ENCODE results near the gene ZNF668. TPM values are rescaled to one million over a fixed set of nuclear protein-coding genes. Genes with fewer than 3 reads are reported as not detected.
A peak's percentile ranks its signal among the peaks of the same experiment; 100 is the strongest.
"Not testable (repeated sequence)": the region's sequence is repeated elsewhere in the genome, so short reads cannot be mapped to it uniquely, and the experiment has no call there.

ZNF668 gene
- total RNA-seq, 1 experiment from 2014 or later: 11.9 TPM

DNA sequence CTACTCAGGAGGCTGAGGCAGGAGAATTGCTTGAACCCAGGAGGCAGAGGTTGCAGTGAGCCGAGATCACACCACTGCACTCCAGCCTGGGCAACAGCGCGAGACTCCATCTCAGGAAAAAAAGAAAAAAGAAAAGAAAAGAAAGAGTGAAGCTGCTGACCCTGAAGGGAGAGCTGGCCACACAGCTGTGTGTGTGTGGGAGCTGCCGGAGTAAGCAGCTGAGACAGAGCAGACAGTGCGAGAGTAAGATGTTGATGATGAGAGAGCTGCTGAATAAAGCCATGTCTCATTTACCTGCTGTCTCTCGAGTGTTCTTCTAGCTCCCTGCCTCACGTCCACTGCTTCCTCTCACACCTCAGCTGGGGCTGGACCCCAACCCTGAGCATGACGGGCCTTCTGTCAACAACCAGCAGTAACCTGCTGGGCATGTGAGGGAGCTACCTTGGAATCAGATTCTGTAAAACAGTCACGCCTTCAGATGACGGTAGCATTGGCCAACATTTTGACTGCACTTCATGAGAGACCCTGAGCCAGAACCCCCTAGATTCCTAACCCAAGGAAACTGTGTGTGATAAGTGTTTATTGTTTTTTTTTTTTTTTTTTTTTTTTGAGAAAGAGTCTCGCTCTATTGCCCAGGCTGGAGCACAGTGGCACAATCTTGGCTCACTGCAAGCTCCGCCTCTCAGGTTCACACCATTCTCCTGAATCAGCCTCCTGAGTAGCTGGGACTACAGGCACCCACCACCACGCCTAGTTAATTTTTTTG, 27.0 kb upstream of the ZNF668 start:
- DNase-seq (ENCODE audit: low read depth): not testable (repeated sequence)

DNA sequence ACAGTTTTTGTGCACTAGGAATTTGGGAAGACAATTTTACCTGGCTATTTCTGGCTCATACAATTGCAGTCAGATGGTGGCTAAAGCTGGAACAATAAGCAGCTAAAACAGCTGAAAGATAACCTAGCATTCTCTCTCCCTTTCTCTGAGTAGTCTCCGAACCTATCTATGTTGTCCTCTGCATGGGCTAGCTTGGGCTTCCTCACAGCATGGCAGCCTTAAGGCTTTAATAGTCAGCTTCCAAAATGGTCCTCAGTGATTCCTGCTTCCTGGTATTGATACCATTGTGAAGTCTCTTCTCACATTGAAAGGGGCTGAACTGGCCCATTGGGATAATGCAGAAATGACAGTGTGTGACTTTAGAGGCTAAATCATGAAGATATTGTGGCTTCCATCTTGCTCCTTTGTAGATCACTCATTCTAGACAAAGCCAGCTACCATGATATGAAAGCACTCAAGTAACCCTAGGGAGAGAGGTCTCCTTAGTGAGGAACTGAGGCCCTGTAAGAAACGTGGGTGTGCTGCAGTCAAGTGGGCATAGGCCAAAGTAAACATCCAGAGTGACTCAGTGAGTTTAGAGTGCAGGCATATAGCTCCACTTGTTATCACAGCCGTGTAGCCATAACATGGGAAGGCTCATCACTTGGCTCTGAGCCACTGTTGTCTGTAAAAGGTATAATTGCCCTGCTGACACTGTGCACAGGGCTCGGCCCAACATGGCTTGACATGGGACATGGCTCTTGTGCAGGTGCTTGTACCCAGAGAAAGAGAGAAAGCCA, 26.0 kb upstream of the ZNF668 start:
- peak; percentile 56 for DNase-seq (ENCODE audit: low read depth)

DNA sequence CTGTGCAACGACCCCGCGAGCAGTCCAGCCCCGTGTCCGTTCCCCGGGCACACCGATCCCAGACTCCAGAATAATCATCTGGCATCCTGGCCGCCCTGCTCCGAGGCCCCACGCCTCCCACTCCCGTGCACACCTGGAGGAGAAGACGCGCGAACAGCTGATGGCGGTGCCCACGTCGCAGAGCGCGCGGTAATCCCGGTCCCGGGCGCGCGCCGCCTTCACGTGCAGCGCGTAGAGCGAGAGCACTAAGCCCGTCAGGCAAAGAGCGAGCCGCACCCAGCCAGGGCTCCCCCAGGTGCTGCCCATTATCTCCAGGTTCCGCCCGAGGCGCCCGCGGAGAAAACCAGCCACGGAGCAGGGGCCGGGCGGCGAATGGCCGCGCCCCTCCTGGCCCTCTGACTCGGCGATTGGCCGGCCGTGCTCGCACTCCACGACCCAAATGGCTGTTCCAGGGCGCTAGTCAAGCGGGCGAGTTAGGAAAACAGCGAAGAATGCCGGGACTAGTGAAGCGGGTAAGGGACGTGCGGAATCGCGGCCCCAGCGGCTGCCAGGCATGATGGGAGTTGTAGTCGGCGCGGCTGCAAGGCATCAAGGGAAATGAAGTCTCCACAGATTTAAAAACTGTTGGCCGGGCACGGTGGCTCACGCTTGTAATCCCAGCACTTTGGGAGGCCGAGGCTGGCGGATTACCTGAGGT, 20.5 kb upstream of the ZNF668 start, which contains the start of gene VKORC1:
VKORC1 (minus strand) TSS at position 374 of the 697 bp plus-strand sequence; CDS start at position 306, 68 bp downstream.
- peak; percentile 99 for DNase-seq (ENCODE audit: low read depth)

DNA sequence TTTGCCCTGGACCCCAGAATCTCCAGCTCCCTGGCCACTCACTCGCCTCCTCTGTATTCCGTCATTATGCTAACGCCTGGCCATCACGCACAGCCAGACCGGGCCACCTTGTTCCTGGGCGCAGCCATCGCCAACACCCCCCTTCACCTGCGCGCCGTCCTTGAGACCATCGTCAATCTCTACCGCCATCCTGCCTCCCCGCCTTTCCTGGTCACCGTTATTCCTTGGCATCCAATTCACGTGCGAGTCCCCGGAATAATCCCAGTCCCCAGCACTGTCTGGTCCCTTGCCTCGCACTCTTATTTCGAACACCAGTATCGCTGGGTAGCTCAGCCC, 20.0 kb upstream of the ZNF668 start:
- peak; percentile 29 for DNase-seq (ENCODE audit: low read depth)

- peak; percentile 44 for DNase-seq (ENCODE audit: low read depth)
Observed at GRCh38 chr16:31093132-31093703, 19.2 kb upstream of the ZNF668 start.

GRCh38 chr16:31092330-31092729, 18.3 kb upstream of the ZNF668 start:
- DNase-seq (ENCODE audit: low read depth): no peak

DNA sequence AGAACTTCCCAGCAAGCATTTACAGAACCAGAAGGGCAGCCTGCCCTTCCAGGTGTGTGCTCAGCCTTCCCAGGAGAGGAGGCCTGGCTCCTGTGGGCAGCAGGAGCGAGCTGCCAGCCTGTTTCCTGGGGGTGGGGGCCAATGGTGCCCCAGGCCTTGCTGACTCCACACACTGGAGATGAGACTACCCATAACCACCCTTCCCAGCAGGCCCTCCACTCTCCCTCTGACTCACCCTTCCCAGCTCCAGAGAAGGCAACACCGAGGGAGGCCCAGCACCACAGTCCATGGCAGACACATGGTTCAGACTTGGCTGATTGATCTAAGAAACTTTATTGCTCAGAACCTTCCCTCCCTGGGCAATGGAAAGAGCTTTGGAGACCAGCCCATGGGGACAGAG, 16.5 kb upstream of the ZNF668 start:
- DNase-seq (ENCODE audit: low read depth): peak; percentile 82

DNA sequence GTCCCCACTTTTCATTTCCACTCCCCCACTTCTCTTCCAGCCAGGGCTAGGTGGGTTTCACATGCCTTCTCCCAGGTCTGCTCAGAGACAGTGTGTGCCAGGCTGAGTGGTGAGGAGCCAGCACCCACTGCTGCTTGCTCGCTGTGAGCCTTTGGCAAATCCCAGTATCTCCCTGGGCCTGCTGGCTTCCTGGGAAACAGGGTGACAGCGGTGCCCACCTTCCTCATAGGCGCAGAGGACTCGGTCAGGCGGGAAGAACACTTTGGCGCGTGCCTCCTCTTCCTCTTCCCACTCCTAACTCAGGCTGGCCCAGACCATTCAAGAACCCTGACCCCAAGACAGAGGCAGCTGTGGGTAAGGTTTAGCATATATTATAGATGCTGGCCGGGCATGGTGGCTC, 15.2 kb upstream of the ZNF668 start:
- no peak for DNase-seq (ENCODE audit: low read depth)

- no peak for DNase-seq (ENCODE audit: low read depth)
Observed at GRCh38 chr16:31088459-31089183, 14.6 kb upstream of the ZNF668 start, which contains the start of gene PRSS53. TSS of gene PRSS53 (minus strand) at chr16:31088943. CDS start at chr16:31088809, 134 bp downstream.

- no peak for DNase-seq (ENCODE audit: low read depth)
Observed at GRCh38 chr16:31087971-31088370, 13.9 kb upstream of the ZNF668 start.

DNA sequence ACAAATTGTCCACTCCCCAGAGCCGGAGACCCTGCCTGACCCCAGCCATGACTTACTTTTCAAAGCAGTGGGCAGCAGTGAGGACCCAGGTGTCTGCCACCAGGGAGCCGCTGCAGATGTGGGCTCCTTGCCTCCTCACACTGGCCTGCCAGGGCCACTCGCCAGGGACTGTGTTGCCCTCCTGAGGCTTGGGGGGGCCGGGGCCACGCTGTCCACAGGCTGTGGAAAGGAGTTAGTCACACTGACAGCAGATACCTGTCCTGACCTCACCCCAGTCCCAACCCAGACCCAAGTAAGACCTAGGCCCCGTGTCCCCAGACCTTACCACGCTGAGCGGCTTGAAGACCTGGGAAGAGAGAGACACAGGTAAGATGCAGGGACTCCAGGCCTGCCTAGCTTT, 13.4 kb upstream of the ZNF668 start:
- DNase-seq (ENCODE audit: low read depth): no peak

- DNase-seq (ENCODE audit: low read depth): no peak
Observed at GRCh38 chr16:31086629-31086906, 12.5 kb upstream of the ZNF668 start.

DNA sequence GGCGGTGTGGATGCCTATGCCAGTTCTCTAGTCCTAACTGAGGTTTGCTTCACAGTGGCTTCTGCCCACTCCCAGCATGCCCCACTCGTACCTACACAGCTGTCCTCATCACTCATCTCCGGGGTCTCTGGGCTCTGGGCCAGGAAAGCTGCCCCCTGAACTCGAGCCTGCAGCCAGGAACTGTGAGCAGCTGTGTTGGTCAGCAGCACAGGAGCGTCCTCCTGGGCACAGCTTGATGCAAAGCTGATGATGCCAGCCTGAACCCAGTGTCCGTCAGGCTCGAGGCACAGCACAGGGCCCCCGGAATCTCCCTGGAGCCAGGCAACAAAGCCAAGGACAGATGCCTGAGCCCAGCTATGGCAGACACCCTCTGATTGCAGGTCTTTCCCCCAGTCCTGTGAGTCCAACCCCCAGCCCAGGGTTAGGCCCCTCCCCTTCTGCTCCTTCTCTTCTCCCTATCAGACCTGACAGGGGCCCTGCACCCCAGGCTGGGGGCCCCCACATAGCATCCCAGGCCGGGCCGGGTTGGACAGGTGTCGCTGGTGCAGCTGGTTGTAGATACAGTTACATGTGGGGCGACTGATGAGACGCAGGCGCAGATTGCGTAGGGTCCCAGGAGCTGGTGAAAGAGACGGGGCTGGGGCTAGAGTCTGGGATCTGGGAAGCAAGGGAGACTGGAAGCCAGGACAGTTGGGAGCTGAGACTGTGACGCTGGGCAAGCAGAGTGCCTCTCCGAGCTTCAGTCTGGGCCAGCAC, 12.0 kb upstream of the ZNF668 start:
- no peak for DNase-seq (ENCODE audit: low read depth)

DNA sequence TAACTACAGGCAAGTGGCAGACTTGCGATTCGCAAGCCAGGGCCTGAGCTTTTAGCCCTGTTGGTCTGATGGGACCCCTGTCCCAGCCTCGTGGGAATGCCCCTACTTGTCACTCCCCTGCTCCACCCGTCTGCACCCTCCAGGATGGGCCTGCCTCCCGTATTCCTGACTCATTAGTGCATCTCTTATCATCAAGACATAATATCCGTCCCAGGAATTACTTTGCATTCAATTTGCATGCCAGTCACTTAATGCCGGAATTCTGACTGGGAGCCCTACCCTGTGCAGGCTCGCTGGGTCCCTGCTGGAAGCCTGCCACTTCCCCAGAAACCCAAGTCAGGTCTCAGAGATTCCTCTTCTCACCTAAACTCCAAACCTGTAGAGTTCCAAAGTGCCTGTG, 11.4 kb upstream of the ZNF668 start:
- DNase-seq (ENCODE audit: low read depth): no peak

DNA sequence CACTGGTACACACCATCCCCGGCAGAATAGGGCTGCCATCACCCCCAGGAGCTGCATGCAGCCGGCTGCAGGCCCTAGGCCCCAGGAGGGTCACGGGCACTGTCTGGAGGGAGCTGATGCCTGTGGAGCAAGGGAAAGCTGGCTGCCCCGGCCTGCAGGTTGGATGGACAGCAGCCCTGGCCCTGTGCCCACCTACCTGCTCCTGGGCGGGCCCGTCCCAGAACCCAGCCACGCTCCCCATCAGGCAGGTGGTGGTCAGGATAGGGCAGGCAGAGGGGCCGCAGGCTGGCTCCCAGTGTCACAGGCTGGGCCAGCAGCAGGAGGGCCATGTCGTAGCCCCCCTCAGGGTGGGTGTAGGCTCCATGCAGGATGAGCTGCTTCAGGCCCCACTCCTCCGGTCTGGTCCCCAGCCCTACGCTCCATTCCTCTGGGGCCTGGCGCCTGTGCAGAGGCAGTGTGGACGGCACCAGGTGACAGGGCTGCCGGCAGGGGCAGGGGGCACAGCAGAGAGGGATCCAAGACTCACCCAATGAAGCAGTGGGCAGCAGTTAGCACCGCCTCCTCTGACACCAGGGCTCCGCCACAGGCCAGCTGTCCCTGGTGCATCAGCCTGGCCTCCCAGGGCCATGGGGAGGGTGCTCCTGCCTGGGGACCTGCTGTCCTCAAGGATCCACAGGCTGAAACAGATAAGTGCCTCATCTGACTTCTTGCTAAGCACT, 10.7 kb upstream of the ZNF668 start:
- no peak for DNase-seq (ENCODE audit: low read depth)

DNA sequence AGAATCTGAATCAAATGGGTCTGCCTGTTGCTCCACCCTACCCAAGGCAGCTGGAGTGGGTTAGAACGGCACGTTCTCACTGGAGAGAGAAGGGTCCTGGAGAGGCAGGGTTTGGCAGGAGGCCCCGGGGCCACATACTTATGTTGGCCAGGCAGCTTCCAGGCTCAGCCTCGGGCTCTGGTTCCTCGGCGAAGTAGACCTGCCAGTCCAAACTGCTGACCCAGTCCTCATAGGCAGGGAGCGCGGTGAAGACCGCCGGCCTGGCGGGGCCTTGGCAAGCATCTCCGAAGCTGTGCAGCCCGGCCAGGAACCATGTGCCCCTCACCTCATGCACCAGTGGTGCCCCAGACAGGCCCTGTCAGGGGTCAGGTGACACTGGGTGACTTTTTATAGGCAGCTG, 9.9 kb upstream of the ZNF668 start:
- DNase-seq (ENCODE audit: low read depth): no peak

GRCh38 chr16:31083556-31083955, 9.5 kb upstream of the ZNF668 start:
- no peak for DNase-seq (ENCODE audit: low read depth)

- DNase-seq (ENCODE audit: low read depth): no peak
Observed at GRCh38 chr16:31083081-31083480, 9.0 kb upstream of the ZNF668 start.

GRCh38 chr16:31082368-31083045, 8.5 kb upstream of the ZNF668 start:
- DNase-seq (ENCODE audit: low read depth): no peak
